Stimulated activated CD8-positive, alpha-beta memory T cell treated with anti-CD3 and anti-CD28 coated beads, Interleukin-7, amount 100 ng/mL, for 1 hour (primary cell): Measurements from ENCODE around the gene PGS1.
A peak's percentile ranks its signal among the peaks of the same experiment; 100 is the strongest.

ENCODE experiments used
- DNase-seq, 2 donors: peaks; one replicate each; pipeline ENCODE4 v3.0.0-alpha.2; 2020; ENCODE audit warnings: low read depth in 2 of 2

The PGS1 gene

DNA sequence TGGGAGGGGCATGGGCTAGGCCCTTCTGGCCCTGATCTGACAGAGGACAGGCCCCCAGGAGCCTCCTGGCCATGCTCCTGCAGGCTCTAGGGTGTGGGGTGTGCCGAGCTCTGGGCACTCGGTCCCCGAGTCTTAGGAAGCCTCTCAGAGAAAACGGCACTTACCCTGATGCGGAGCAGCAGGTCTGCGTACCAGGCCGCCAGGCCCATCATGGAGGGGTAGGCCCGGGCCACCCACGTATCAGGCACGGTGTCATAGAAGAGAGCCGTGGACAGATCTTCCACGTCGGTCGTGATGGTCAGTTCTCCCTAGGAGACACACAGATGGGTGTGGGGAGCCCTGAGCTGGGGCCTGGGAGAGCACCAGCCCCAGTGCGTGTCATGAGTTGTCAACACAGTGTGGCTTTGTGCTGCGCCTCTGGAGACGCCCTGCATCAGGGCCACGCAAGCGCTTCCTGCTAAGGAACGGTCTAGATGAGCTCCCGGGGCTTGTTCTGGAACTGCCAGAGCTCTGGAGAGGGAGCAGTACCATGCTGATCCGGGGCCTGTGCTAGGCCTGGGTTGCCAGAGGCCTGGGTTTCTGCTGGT lies 47.9 kb downstream of the PGS1 start:
- no peak for DNase-seq

DNA sequence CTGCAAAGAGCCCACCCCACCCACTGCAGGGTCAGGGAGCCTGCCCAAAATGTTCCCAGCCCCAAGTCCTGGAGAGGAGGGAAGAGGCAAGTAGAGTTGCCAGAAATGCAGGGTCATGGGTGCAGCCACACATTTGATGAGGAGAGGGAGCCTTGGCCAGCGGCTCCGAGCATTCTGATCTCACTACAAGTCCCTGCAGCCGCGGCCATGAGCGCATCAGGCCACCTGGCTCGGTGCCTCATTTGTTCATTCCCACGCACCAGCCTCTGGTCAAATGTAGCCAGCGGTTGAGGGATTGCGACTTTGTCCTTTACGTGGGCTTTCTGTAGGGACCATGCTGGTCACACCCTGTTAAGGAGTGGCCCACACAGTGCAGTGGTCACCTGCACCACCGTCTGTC lies 48.7 kb downstream of the PGS1 start:
- no peak for DNase-seq

- no peak for DNase-seq
These were observed 49.7 kb downstream of the PGS1 start for GRCh38 chr17:78428025-78428575.

DNA sequence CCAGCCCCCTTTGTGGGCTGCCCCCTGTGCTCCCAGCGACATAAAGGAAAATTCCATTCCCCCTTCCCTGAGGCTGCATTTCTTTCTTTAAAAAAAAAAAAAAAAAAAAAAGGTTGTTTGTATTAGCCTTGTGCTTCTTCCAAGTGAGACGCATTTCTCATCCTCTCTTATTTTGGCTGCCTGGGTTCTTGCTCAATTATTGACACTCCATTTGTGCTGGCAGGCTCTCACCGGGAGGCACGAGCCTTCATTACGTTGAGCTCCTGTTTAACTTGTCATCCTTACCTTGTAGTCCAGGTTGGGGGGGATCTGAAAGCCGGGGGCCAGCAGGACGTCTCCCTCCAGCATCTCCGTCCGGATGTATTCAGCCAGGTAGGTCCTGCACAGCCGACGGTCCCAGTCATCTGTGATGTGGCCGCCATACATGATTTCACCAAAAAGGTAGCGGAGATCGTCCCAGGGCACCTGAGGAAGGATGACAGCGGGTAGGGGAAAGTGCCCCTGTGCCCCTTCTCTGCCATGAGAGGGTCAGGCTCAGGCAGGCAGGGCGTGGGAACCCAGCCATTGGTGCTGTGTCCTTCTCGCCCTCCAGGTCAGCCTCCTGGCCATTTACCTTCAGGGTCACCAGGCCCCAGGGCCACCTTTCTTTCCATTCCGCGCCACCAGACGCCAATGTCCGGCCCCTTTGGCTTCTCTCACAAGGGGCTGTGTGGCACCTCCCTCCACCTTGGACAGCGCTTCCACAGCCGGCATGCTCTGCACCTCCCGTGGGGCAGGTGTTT lies 50.6 kb downstream of the PGS1 start:
- no peak for DNase-seq

- DNase-seq, result no peak
These were observed 51.2 kb downstream of the PGS1 start for GRCh38 chr17:78429618-78429995.

- no peak for DNase-seq
These were observed 52.6 kb downstream of the PGS1 start for GRCh38 chr17:78430892-78431691.

GRCh38 chr17:78431692-78431958 lies 53.2 kb downstream of the PGS1 start:
- DNase-seq, result no peak

DNA sequence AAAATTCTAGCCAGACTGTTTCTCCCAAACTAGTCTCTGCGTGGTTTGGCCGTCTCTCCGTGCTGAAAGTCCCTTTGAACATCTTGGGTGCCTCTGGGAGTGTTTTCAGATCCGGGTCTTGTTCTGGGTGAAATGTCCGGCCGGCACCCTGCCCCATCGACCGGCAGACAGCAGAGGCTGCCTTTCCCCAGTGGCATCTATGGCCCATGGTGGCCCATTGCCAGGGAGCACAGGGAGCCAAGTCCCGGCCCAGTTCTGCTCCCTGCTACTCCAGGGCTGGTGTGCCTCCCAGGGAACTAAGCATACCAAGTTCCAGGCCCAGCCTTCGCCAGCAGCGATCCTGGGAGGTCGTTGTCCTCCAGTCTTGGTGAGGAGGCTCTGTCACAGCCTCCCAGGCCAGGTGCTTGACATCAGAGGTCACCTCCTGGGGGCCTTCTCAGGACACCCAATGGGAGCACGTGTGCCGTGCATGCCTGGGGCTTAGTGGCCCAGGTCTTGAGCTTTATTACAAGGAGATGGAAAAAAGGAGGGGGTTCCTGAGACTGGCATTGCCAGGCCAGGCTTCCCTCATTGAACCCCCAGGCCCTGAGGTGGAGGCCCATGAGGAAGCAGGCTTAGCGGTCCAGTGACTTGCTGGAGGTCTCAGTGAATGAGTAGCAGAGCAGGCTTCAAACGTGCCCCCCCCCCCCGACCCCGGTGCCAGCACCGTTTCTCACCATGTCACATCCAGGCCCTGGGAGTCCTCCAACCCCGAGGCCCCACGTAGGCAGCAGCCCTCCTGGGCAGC lies 54.0 kb downstream of the PGS1 start:
- DNase-seq, result no peak

- DNase-seq, result no peak
These were observed 54.7 kb downstream of the PGS1 start for GRCh38 chr17:78433013-78433727.

DNA sequence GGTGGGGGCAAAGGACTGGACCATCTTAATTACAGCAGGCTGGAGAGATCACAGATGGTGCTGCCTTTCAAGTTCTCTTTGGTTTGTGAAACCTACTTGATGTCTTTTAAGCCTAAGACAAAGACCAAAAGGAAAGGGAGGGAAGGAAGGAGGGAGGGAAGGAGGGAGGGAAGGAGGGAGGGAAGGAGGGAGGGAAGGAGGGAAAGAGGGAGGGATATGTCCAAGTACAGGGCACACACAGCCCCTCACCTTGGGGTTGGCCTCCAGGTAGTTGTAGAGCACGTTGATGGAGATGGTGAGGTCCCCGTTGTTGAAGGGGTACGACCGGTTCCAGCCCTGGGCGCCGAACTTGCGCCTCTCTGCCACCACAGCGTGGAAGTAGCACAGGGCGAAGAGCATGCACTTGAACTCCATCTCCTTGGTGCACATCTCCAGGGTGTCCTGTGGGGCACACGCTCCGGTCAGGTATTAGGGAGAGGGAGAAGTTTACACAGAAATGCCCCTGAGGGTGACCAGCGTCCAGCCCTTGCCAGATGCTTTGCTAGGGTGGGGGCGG lies 55.4 kb downstream of the PGS1 start:
- DNase-seq, result no peak

- no peak for DNase-seq
These were observed 56.2 kb downstream of the PGS1 start for GRCh38 chr17:78434455-78435329.

DNA sequence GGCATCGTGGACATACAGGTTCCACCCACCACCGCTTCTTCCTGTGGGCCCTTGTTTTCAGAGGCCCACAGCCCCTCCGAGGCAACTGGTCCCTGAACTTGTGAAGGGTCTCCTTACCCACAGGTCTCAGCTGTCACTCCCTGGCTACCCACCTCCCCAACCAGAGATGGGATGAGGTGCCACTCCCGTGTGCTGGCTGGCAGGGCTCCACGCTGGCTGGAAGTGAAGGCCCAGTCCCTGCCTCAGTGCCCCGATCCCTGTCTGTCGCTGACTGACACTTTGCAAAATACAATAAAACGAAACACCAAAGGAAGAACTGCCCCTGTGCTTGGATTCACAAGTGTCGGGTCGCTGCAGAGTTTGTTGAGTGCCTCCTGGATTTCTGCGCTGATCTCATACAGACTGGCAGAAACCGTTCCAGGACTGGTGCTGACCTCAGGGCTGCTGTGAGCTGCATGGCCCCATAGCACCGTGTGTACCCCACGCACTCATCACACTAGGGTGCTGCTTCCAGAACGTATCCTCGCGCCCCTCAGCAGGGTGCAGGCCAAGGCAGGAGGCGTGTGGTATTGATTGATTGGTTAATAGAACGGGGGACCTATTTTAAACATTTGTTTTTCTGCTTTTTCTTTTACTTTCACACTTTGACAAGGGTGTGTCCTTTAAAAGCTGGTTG lies 57.0 kb downstream of the PGS1 start:
- DNase-seq, result no peak

GRCh38 chr17:78437508-78438169 lies 59.2 kb downstream of the PGS1 start:
- no peak for DNase-seq

DNA sequence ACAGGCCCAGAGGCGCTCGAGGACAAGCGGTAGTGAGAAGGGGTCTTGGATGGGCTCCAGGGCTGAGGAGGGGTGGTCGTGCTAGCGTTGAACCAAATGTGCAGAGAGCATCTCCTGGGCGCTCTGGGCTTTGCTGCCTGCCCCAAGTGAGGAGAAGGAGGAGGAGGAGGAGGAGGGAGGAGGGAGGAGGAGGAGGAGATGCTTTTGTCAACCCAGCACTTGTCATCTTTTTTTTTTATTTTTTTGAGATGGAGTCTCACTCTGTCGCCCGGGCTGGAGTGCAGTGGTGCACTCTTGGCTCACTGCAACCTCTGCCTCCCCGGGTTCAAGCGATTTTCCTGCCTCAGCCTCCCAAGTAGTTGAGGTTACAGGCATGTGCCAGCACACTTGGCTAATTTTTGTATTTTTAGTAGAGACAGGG lies 59.8 kb downstream of the PGS1 start:
- DNase-seq, result no peak

GRCh38 chr17:78438694-78439325 lies 60.4 kb downstream of the PGS1 start:
- no peak for DNase-seq

GRCh38 chr17:78441271-78441971 lies 63.0 kb downstream of the PGS1 start:
- DNase-seq, result no peak

- DNase-seq, result peak in 1 of 2 donors; percentile 19
These were observed 64.3 kb downstream of the PGS1 start for GRCh38 chr17:78442648-78443218.
